K562 (cell line): ENCODE measurements around the gene COL20A1. TPM values are rescaled to one million over a fixed set of nuclear protein-coding genes. Genes with fewer than 3 reads are reported as not detected.

Experiments
- ADNP ChIP-seq: fragments of 200-800 bp; sonication (Bioruptor generic); IDR thresholded peaks from 2 replicates; pipeline ENCODE4 v1.6.1; 2016; ENCODE audit warnings: missing genetic modification characterization, missing compliant biosample characterization
- ARID3A ChIP-seq: IDR thresholded peaks from 2 replicates; pipeline ENCODE4 v1.6.1; 2012; ENCODE audit warnings: low read depth, low read length, improper control_type of control experiment, borderline replicate concordance
- CCAR2 ChIP-seq: fragments of 200-400 bp; formaldehyde crosslinking; IDR thresholded peaks from 2 replicates; pipeline ENCODE4 v1.6.1; 2017; ENCODE audit warnings: mild to moderate bottlenecking, low read depth, low read length
- DDX20 ChIP-seq: fragments of 450-650 bp; IDR thresholded peaks from 2 replicates; pipeline ENCODE4 v1.6.1; 2016; ENCODE audit warnings: missing genetic modification characterization, low read depth, mild to moderate bottlenecking, missing compliant biosample characterization, moderate library complexity
- MLX ChIP-seq, 2 experiments: fragments of 450-650 bp in 1 of 2; sonication (generic) in 1 of 2; formaldehyde crosslinking; conservative IDR thresholded peaks; 2 replicates each; pipeline versions ENCODE4 v1.4.0 to v1.8.1; 2020 to 2022; ENCODE audit warnings: mild to moderate bottlenecking in 1 of 2, missing genetic modification reagents in 1 of 2
- MTA3 ChIP-seq: fragments of 450-650 bp; formaldehyde crosslinking; IDR thresholded peaks from 2 replicates; pipeline ENCODE4 v1.6.1; 2017; ENCODE audit warnings: mild to moderate bottlenecking, borderline replicate concordance
- PCBP2 ChIP-seq: fragments of 200-400 bp; formaldehyde crosslinking; IDR thresholded peaks from 2 replicates; pipeline ENCODE4 v1.6.1; 2018; ENCODE audit warnings: low read length, low read depth, mild to moderate bottlenecking, moderate library complexity; ENCODE audit not compliant: poor library complexity, severe bottlenecking
- SMAD2 ChIP-seq: fragments of 150-350 bp; IDR thresholded peaks from 2 replicates; pipeline ENCODE4 v1.6.1; 2014; ENCODE audit warnings: low read depth, mild to moderate bottlenecking, low read length
- SMAD3 ChIP-seq: fragments of 450-650 bp; formaldehyde crosslinking; conservative IDR thresholded peaks from 2 replicates; pipeline ENCODE4 v1.4.0; 2020; ENCODE audit warnings: mild to moderate bottlenecking
- SMARCE1 ChIP-seq: fragments of 450-650 bp; IDR thresholded peaks from 2 replicates; pipeline ENCODE4 v1.7.1; 2016; ENCODE audit warnings: mild to moderate bottlenecking
- SRF ChIP-seq, 2 experiments: fragments of 250-450, 450-650 bp in 1 of 2; sonication (Bioruptor Pico) in 1 of 2; sonication (generic) in 1 of 2; formaldehyde crosslinking; IDR thresholded peaks; 2 replicates each; pipeline versions ENCODE4 v1.5.0 to v1.5.1; 2020 to 2022; ENCODE audit warnings: mild to moderate bottlenecking in 1 of 2, missing genetic modification reagents in 1 of 2
- XRCC5 ChIP-seq: fragments of 200-400 bp; formaldehyde crosslinking; IDR thresholded peaks from 2 replicates; pipeline ENCODE4 v1.6.1; 2017; ENCODE audit warnings: low read depth, mild to moderate bottlenecking, low read length
- ZBTB7A ChIP-seq: IDR thresholded peaks from 2 replicates; pipeline ENCODE4 v1.6.1; 2011; ENCODE audit warnings: low read depth, mild to moderate bottlenecking, low read length, moderate library complexity, borderline replicate concordance; ENCODE audit not compliant: control insufficient read depth
- ZFP30 ChIP-seq: fragments of 250-450 bp; sonication (Bioruptor Pico); IDR thresholded peaks from 2 replicates; pipeline ENCODE4 v1.8.0; 2022; ENCODE audit warnings: moderate library complexity, mild to moderate bottlenecking, inconsistent platforms, borderline replicate concordance
- ZHX1 ChIP-seq: fragments of 150-350 bp; conservative IDR thresholded peaks from 2 replicates; pipeline ENCODE4 v1.6.1; 2014; ENCODE audit warnings: low read length
- ZMIZ1 ChIP-seq, 2 experiments: fragments of 150-350 bp in 1 of 2; IDR thresholded peaks; 2 replicates each; pipeline ENCODE4 v1.6.1; 2012 to 2016; ENCODE audit warnings: low read depth in 2 of 2, low read length in 2 of 2, mild to moderate bottlenecking in 1 of 2, moderate library complexity in 1 of 2
- ZNF143 ChIP-seq: sonication (generic); formaldehyde crosslinking; IDR thresholded peaks from 2 replicates; pipeline ENCODE4 v1.9.0; 2022; ENCODE audit warnings: mild to moderate bottlenecking, missing genetic modification reagents
- ZNF232 ChIP-seq: sonication (generic); formaldehyde crosslinking; IDR thresholded peaks from 2 replicates; pipeline ENCODE4 v1.8.0; 2022; ENCODE audit warnings: mild to moderate bottlenecking, missing genetic modification reagents
- ZNF239 ChIP-seq: fragments of 250-450 bp; sonication (Bioruptor Pico); IDR thresholded peaks from 2 replicates; pipeline ENCODE4 v1.4.0; 2020; ENCODE audit warnings: mild to moderate bottlenecking
- polyA plus RNA-seq, 8 experiments: library from polyadenylated mRNA; depleted of rRNA in 4 of 8; stranded (reverse) in 5 of 8; unstranded in 3 of 8; fragments of >200 nt; fragmentation: Nextera tagmentation in 2 of 8; fragmentation: Illumina TruSeq in 1 of 8; extraction: Ambion mirVana in 2 of 8; extraction: Trizol in 1 of 8; gene quantifications; 2 replicates each; pipeline versions ENCODE4 v1.2.1 to v1.2.3, GENCODE V29; 2011 to 2014; ENCODE audit warnings: inconsistent platforms in 1 of 8, missing spikeins in 1 of 8
- total RNA-seq, 7 experiments: library from RNA; depleted of rRNA in 6 of 7; stranded (reverse); fragments of >200 nt in 6 of 7; fragmentation: Illumina TruSeq in 2 of 7; extraction: Trizol in 2 of 7; gene quantifications; 2 replicates each; pipeline versions ENCODE4 v1.2.1 to v1.2.3, GENCODE V29; 2011 to 2021; ENCODE audit warnings: low replicate concordance in 1 of 7

COL20A1 gene
- total and polyA plus RNA-seq, 9 of the 15 experiments (the other 6 are each of a cell fraction or from before 2014, with no cell fraction given): not detected

GRCh38 chr20:63264000-63264399, 29.0 kb upstream of the COL20A1 start (continued):
- TF ChIP-seq ZMIZ1 (IDR thresholded peaks at IDR 0.05; ENCODE audit: low read depth in 2 of 2, low read length in 2 of 2) (no peak), SMAD2 (no peak), ZFP30 (no peak), MLX (CRISPR knock-in tag; conservative IDR thresholded peaks at IDR 0.05) (no peak), ADNP (tag) (no peak), ZNF143 (no peak), SRF (CRISPR knock-in tag; IDR thresholded peaks at IDR 0.05) (no peak), ZHX1 (no peak), CCAR2 (no peak), ZNF232 (no peak), XRCC5 (no peak), SMAD3 (CRISPR knock-in tag) (peak; percentile 91), ZBTB7A (no peak), PCBP2 (no peak), MTA3 (no peak), ARID3A (no peak), SMARCE1 (no peak), DDX20 (tag) (peak; percentile 86), ZNF239 (peak; percentile 88)
